Measurements from ENCODE around the gene CALCB.
A peak's percentile ranks its signal among the peaks of the same experiment; 100 is the strongest.

Gene CALCB

DNA sequence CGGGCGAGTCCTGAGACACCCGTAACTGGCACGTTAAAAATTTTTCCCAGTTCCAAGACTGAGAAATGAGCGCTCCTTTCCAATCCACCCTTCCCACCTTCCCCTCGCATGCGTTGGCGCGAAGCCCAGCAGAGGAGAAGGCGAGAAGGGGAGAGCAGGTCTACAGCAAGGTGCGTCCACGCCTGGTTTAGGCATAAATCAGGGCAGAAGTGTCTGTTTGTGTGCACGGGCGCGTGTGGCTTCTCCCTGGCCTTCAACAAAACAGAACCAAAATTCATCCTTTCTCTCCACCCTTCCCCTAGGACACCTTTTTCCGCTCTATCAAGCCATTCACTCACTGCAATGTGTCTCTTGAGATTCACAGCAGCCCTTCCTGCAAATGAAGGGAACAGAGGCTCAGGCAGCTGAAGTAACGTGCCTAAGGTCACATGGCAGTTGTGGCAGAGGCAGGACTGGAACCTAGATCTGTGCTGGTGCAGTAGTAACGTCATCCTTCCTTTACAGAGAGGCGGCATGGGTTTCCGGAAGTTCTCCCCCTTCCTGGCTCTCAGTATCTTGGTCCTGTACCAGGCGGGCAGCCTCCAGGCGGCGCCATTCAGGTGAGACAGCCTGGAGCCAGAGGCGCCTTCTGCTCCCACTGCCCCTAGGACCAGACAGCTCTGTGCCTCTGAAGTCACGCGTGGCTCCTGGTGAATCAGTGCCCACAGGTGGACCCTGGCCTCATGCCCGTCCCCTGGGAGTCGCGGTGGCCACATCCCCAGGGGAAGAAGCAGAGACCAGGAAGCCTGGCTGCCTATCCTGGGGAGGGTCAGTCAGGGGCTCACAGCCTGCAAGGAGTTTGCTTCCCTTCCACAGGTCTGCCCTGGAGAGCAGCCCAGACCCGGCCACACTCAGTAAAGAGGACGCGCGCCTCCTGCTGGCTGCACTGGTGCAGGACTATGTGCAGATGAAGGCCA is 1.1 kb downstream of the CALCB start (continued):
- TF ChIP-seq, protein P1, sequence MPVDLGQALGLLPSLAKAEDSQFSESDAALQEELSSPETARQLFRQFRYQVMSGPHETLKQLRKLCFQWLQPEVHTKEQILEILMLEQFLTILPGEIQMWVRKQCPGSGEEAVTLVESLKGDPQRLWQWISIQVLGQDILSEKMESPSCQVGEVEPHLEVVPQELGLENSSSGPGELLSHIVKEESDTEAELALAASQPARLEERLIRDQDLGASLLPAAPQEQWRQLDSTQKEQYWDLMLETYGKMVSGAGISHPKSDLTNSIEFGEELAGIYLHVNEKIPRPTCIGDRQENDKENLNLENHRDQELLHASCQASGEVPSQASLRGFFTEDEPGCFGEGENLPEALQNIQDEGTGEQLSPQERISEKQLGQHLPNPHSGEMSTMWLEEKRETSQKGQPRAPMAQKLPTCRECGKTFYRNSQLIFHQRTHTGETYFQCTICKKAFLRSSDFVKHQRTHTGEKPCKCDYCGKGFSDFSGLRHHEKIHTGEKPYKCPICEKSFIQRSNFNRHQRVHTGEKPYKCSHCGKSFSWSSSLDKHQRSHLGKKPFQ (tag by site-specific recombination; IDR thresholded peaks at IDR 0.05): peak; percentile 16; the same call in 1 of the 2 replicates
- TF ChIP-seq, protein P2, sequence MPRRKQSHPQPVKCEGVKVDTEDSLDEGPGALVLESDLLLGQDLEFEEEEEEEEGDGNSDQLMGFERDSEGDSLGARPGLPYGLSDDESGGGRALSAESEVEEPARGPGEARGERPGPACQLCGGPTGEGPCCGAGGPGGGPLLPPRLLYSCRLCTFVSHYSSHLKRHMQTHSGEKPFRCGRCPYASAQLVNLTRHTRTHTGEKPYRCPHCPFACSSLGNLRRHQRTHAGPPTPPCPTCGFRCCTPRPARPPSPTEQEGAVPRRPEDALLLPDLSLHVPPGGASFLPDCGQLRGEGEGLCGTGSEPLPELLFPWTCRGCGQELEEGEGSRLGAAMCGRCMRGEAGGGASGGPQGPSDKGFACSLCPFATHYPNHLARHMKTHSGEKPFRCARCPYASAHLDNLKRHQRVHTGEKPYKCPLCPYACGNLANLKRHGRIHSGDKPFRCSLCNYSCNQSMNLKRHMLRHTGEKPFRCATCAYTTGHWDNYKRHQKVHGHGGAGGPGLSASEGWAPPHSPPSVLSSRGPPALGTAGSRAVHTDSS (tag by site-specific recombination; IDR thresholded peaks at IDR 0.05): no peak
- TF ChIP-seq BCL11B (tag by site-specific recombination; IDR thresholded peaks at IDR 0.05; ENCODE audit: low read depth) (no peak), SALL2 (tag by site-specific recombination; IDR thresholded peaks at IDR 0.05; ENCODE audit: borderline replicate concordance) (no peak), ZSCAN30 (tag by site-specific recombination; IDR thresholded peaks at IDR 0.05) (0 out of 2 replicates have a peak, but pooled peaks have one; percentile 30), ZNF174 (tag by site-specific recombination; IDR thresholded peaks at IDR 0.05) (no peak), ZNF624 (tag by site-specific recombination; IDR thresholded peaks at IDR 0.05) (no peak), ZBTB7A (tag by site-specific recombination; IDR thresholded peaks at IDR 0.05; ENCODE audit: low read depth) (peak; percentile 54; the same call in 1 of the 2 replicates), ZNF664 (tag by site-specific recombination; IDR thresholded peaks at IDR 0.05) (no peak), ZNF510 (tag by site-specific recombination; IDR thresholded peaks at IDR 0.05; ENCODE audit: insufficient replicate concordance) (no peak), ZNF157 (tag by site-specific recombination; IDR thresholded peaks at IDR 0.05) (no peak), ZNF211 (tag by site-specific recombination; IDR thresholded peaks at IDR 0.05; ENCODE audit: low read depth) (no peak), ZNF76 (tag by site-specific recombination; IDR thresholded peaks at IDR 0.05; ENCODE audit: borderline replicate concordance, low read depth) (peak; percentile 28; the same call in 1 of the 2 replicates), ZNF548 (tag by site-specific recombination; IDR thresholded peaks at IDR 0.05) (no peak), ZXDB (tag by site-specific recombination; IDR thresholded peaks at IDR 0.05) (peak; percentile 60), ZNF707 (tag by site-specific recombination; IDR thresholded peaks at IDR 0.05) (no peak), BCL11A (tag by site-specific recombination; IDR thresholded peaks at IDR 0.05; ENCODE audit: low read depth) (peak; percentile 60; the same call in 1 of the 2 replicates), ZBTB20 (tag by site-specific recombination; IDR thresholded peaks at IDR 0.05) (no peak), ZNF701 (tag by site-specific recombination; IDR thresholded peaks at IDR 0.05) (0 out of 2 replicates have a peak, but pooled peaks have one; percentile 19), ZNF19 (tag by site-specific recombination; IDR thresholded peaks at IDR 0.05; ENCODE audit: low read depth) (no peak), ZNF37A (tag by site-specific recombination; IDR thresholded peaks at IDR 0.05) (no peak), TCF7L2 (IDR thresholded peaks at IDR 0.05; ENCODE audit: borderline replicate concordance, low read depth, low read length) (peak; percentile 79), ZNF221 (tag by site-specific recombination; IDR thresholded peaks at IDR 0.05; ENCODE audit: borderline replicate concordance) (no peak), ZNF654 (tag by site-specific recombination; IDR thresholded peaks at IDR 0.05; ENCODE audit: low read depth) (peak; percentile 72), ZBTB21 (tag by site-specific recombination; IDR thresholded peaks at IDR 0.05) (peak; percentile 90)
- TF ChIP-seq, protein P3, sequence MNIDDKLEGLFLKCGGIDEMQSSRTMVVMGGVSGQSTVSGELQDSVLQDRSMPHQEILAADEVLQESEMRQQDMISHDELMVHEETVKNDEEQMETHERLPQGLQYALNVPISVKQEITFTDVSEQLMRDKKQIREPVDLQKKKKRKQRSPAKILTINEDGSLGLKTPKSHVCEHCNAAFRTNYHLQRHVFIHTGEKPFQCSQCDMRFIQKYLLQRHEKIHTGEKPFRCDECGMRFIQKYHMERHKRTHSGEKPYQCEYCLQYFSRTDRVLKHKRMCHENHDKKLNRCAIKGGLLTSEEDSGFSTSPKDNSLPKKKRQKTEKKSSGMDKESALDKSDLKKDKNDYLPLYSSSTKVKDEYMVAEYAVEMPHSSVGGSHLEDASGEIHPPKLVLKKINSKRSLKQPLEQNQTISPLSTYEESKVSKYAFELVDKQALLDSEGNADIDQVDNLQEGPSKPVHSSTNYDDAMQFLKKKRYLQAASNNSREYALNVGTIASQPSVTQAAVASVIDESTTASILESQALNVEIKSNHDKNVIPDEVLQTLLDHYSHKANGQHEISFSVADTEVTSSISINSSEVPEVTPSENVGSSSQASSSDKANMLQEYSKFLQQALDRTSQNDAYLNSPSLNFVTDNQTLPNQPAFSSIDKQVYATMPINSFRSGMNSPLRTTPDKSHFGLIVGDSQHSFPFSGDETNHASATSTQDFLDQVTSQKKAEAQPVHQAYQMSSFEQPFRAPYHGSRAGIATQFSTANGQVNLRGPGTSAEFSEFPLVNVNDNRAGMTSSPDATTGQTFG (tag by site-specific recombination; IDR thresholded peaks at IDR 0.05; ENCODE audit: borderline replicate concordance): no peak
- TF ChIP-seq, protein P4, sequence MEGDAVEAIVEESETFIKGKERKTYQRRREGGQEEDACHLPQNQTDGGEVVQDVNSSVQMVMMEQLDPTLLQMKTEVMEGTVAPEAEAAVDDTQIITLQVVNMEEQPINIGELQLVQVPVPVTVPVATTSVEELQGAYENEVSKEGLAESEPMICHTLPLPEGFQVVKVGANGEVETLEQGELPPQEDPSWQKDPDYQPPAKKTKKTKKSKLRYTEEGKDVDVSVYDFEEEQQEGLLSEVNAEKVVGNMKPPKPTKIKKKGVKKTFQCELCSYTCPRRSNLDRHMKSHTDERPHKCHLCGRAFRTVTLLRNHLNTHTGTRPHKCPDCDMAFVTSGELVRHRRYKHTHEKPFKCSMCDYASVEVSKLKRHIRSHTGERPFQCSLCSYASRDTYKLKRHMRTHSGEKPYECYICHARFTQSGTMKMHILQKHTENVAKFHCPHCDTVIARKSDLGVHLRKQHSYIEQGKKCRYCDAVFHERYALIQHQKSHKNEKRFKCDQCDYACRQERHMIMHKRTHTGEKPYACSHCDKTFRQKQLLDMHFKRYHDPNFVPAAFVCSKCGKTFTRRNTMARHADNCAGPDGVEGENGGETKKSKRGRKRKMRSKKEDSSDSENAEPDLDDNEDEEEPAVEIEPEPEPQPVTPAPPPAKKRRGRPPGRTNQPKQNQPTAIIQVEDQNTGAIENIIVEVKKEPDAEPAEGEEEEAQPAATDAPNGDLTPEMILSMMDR (tag by site-specific recombination; IDR thresholded peaks at IDR 0.05): peak; percentile 86
- TF ChIP-seq, protein P5, sequence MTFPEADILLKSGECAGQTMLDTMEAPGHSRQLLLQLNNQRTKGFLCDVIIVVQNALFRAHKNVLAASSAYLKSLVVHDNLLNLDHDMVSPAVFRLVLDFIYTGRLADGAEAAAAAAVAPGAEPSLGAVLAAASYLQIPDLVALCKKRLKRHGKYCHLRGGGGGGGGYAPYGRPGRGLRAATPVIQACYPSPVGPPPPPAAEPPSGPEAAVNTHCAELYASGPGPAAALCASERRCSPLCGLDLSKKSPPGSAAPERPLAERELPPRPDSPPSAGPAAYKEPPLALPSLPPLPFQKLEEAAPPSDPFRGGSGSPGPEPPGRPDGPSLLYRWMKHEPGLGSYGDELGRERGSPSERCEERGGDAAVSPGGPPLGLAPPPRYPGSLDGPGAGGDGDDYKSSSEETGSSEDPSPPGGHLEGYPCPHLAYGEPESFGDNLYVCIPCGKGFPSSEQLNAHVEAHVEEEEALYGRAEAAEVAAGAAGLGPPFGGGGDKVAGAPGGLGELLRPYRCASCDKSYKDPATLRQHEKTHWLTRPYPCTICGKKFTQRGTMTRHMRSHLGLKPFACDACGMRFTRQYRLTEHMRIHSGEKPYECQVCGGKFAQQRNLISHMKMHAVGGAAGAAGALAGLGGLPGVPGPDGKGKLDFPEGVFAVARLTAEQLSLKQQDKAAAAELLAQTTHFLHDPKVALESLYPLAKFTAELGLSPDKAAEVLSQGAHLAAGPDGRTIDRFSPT (tag by site-specific recombination; IDR thresholded peaks at IDR 0.05): peak; percentile 91

Measured in HEK293 (cell line).